ENCODE measurements around the gene NBR1. TPM values are rescaled to one million over a fixed set of nuclear protein-coding genes. Genes with fewer than 3 reads are reported as not detected.
"Not testable (repeated sequence)": the region's sequence is repeated elsewhere in the genome, so short reads cannot be mapped to it uniquely, and the experiment has no call there.

The NBR1 gene
- total RNA-seq, 1 experiment from 2014 or later = 65.6 TPM

DNA sequence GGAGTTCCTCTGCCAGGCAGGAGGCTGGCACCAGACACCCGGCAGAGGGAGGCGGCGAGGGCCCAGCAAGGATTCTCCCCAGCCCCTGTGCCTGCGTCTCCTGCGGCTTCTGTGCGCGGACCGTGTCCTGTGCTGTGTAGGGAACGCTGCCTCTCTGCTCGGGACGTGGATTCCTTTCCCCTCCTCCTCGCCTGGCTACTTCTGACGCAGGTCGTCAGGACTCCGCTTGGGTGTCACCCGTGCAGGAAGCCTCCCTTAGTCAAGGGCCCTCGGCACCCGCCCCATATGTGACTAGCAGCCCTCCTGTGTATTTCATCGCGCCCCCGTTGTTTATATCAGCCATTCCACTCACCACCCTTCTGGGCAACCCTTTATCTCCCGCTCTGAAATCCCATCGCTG is 75.4 kb downstream of the NBR1 start:
- not testable (repeated sequence) for DNase-seq (ENCODE audit: low read depth)

Small RNA genes within 50 kb of the gene (small RNA-seq; reads per million reads assigned to genes)
- not detected for gene AC060780.2
- gene AC060780.3 = not detected
- not detected for gene AC135721.1
- not detected for gene RF00004
- not detected for gene RNU2-1

Other genes with a start within 250 kb of the NBR1 start
- gene AARSD1, start 206.8 kb upstream of the NBR1 start, total RNA-seq (2014; rRNA removed; shearing (Covaris generic)) = 25.2 and 29.2 TPM in 2 replicates
- 0.10 TPM in 1 of 2 replicates, not detected in the other for gene PTGES3L, start 191.1 kb upstream of the NBR1 start, total RNA-seq (2014; rRNA removed; shearing (Covaris generic))
- gene RUNDC1, start 190.6 kb upstream of the NBR1 start, total RNA-seq (2014; rRNA removed; shearing (Covaris generic)) = 4.7 and 6.9 TPM in 2 replicates
- gene RPL27, start 172.8 kb upstream of the NBR1 start, total RNA-seq (2014; rRNA removed; shearing (Covaris generic)) = 2,292 and 3,606 TPM in 2 replicates
- gene IFI35, start 164.4 kb upstream of the NBR1 start, total RNA-seq (2014; rRNA removed; shearing (Covaris generic)) = 18.7 and 20.1 TPM in 2 replicates
- gene VAT1, start 148.8 kb upstream of the NBR1 start, total RNA-seq (2014; rRNA removed; shearing (Covaris generic)) = 52.6 and 54.0 TPM in 2 replicates
- 0.11 and 0.23 TPM in 2 replicates for gene RND2, start 146.0 kb upstream of the NBR1 start, total RNA-seq (2014; rRNA removed; shearing (Covaris generic))
- gene BRCA1, start 45.9 kb upstream of the NBR1 start, total RNA-seq (2014; rRNA removed; shearing (Covaris generic)) = 31.8 and 47.1 TPM in 2 replicates
- gene TMEM106A, start 40.7 kb downstream of the NBR1 start, total RNA-seq (2014; rRNA removed; shearing (Covaris generic)) = 0.93 and 1.4 TPM in 2 replicates
- not detected in 2 replicates for gene CCDC200, start 57.4 kb downstream of the NBR1 start, total RNA-seq (2014; rRNA removed; shearing (Covaris generic))
- gene RNU2-1, start 62.8 kb downstream of the NBR1 start, total RNA-seq (2014; rRNA removed; shearing (Covaris generic)) = not detected in 2 replicates
- 5.7 and 8.9 TPM in 2 replicates for gene ARL4D, start 227.8 kb downstream of the NBR1 start, total RNA-seq (2014; rRNA removed; shearing (Covaris generic))

Data from HT1080 (cell line).